Measurements from ENCODE around the gene SCGB3A1. TPM values are rescaled to one million over a fixed set of nuclear protein-coding genes. Genes with fewer than 3 reads are reported as not detected.

The SCGB3A1 gene
- total RNA-seq, 4 donors from 2014 or later = 2.6 to 3.5 (median 3.5) TPM; not detected in 1

GRCh38 chr5:180618829-180619562 is 27.7 kb upstream of the SCGB3A1 start:
- 15 to 49% methylated on average over 41 to 61 of the region's 90 CpGs for WGBS, 2 donors
- no peak for TF ChIP-seq POLR2A (IDR thresholded peaks at IDR 0.05)
- TF ChIP-seq CTCF (IDR thresholded peaks at IDR 0.05) = no peak
- intact Hi-C loops (cut with DNase I; ENCODE audit: low total_unique reads) = no loop called here
- H3K4me3 ChIP-seq (ENCODE audit: low read depth, poor library complexity, severe bottlenecking) = no peak overlapping the region
- DNase-seq (ENCODE audit: low spot score in 2 of 2) = no peak

- DNase-seq (ENCODE audit: low spot score in 2 of 2) = no peak
Observed at GRCh38 chr5:180618487-180618828, 27.2 kb upstream of the SCGB3A1 start.

GRCh38 chr5:180613814-180614188 is 22.5 kb upstream of the SCGB3A1 start:
- WGBS, 2 donors = 88 to 89% methylated on average over 9 to 10 of the region's 11 CpGs
- intact Hi-C loops (cut with DNase I; ENCODE audit: low total_unique reads) = no loop called here
- DNase-seq (ENCODE audit: low spot score in 2 of 2) = no peak
- TF ChIP-seq POLR2A (IDR thresholded peaks at IDR 0.05) (no peak), CTCF (IDR thresholded peaks at IDR 0.05) (no peak)
- no peak overlapping the region for H3K4me3 ChIP-seq (ENCODE audit: low read depth, poor library complexity, severe bottlenecking)

More at GRCh38 chr5:180618487-180618828, 27.2 kb upstream of the SCGB3A1 start:
- intact Hi-C loops (cut with DNase I; ENCODE audit: low total_unique reads) = no loop called here
- no peak overlapping the region for H3K4me3 ChIP-seq (ENCODE audit: low read depth, poor library complexity, severe bottlenecking)
- 30 to 45% methylated on average over 15 of the region's 15 CpGs for WGBS, 2 donors
- TF ChIP-seq POLR2A (IDR thresholded peaks at IDR 0.05) = no peak
- TF ChIP-seq CTCF (IDR thresholded peaks at IDR 0.05) = no peak

- H3K4me3 ChIP-seq (ENCODE audit: low read depth, poor library complexity, severe bottlenecking) = no peak overlapping the region
- intact Hi-C loops (cut with DNase I; ENCODE audit: low total_unique reads) = no loop called here
- no peak for TF ChIP-seq POLR2A (IDR thresholded peaks at IDR 0.05)
- TF ChIP-seq CTCF (IDR thresholded peaks at IDR 0.05) = no peak
- WGBS, 2 donors = 73 to 76% methylated on average over 19 of the region's 19 CpGs
- DNase-seq (ENCODE audit: low spot score in 2 of 2) = no peak
Observed at GRCh38 chr5:180613188-180613813, 22.0 kb upstream of the SCGB3A1 start.

GRCh38 chr5:180612683-180613082 is 21.4 kb upstream of the SCGB3A1 start:
- intact Hi-C loops (cut with DNase I; ENCODE audit: low total_unique reads) = no loop called here
- WGBS, 2 donors = 82 to 83% methylated on average over 15 of the region's 15 CpGs
- TF ChIP-seq POLR2A (IDR thresholded peaks at IDR 0.05) (no peak), CTCF (IDR thresholded peaks at IDR 0.05) (no peak)
- DNase-seq (ENCODE audit: low spot score in 2 of 2) = no peak
- H3K4me3 ChIP-seq (ENCODE audit: low read depth, poor library complexity, severe bottlenecking) = no peak overlapping the region
